Stimulated activated CD4-positive, alpha-beta T cell treated with anti-CD3 and anti-CD28 coated beads, TNF-alpha, amount 100 ng/mL, for 48 hours (primary cell): ENCODE results near the gene SEMA3B.
"Not testable (repeated sequence)": the region's sequence is repeated elsewhere in the genome, so short reads cannot be mapped to it uniquely, and the experiment has no call there.

ENCODE experiments used
- DNase-seq, 3 donors: peaks; one replicate each; pipeline ENCODE4 v3.0.0-alpha.2; 2020; ENCODE audit warnings: low read depth in 3 of 3

Gene SEMA3B

DNA sequence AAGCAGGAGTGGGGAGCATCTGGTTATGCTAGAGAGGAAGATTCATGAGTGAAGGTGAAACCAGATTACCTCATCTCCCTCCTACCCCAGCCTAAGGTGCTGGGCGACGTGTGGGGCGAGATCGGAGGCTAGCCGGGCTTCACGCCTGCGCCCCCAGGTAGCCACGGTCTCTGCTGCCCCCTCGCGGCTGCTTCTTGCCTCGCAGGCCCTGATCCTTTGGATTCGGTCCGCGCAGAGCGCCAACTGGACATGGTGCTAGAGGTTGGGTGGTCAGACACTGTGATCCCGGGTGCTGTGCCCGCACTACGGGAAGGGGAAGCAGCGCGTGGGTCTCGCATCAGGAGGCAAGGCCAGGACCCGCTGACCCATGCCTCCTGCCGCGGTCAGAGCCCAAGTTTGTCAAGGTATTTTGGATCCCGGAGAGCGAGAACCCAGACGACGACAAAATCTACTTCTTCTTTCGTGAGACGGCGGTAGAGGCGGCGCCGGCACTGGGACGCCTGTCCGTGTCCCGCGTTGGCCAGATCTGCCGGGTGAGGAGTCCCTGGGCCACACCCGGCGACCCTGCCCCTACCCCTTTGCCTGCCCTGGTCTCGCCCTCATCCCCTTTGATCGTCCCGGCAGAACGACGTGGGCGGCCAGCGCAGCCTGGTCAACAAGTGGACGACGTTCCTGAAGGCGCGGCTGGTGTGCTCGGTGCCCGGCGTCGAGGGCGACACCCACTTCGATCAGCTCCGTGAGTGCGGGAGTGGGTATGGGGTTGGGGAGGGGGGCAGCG is 4.2 kb downstream of the SEMA3B start:
- peak; percentile 78 to 89 (median 87) for DNase-seq

DNA sequence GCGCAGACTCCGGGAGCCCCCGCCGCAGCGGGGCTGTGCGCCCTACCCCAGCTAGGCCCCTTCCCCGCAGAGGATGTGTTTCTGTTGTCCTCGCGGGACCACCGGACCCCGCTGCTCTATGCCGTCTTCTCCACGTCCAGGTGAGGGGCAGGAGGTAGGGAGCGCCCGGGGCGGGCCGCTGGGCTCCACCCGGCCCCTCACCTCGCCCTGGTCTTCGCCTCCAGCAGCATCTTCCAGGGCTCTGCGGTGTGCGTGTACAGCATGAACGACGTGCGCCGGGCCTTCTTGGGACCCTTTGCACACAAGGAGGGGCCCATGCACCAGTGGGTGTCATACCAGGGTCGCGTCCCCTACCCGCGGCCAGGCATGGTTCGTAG is 4.7 kb downstream of the SEMA3B start:
- DNase-seq = no peak

DNA sequence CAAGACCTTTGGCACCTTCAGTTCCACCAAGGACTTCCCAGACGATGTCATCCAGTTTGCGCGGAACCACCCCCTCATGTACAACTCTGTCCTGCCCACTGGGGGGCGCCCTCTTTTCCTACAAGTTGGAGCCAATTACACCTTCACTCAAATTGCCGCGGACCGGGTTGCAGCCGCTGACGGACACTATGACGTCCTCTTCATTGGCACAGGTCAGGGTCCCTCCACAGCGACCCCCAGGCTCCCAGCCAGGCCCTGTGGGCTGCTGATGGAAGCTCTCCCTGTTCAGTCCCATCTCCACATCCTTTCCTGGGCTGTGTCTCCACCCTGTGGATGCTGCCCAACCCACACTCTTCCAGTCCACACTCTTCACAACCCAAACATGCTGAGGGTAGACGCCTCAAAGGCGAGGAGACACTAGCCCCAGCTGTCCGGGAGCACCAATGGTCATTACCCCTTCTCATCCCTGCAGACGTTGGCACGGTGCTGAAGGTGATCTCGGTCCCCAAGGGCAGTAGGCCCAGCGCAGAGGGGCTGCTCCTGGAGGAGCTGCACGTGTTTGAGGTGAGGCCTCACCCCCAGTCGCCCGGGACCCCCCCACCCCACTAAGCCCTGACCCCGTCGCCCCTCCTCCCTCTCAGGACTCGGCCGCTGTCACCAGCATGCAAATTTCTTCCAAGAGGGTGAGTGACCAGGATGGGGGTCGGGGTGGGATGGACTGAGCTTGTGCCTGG is 5.6 kb downstream of the SEMA3B start:
- peak; percentile 65 to 78 (median 77) for DNase-seq

- DNase-seq = no peak
Observed at GRCh38 chr3:50275141-50275995, 6.4 kb downstream of the SEMA3B start.

DNA sequence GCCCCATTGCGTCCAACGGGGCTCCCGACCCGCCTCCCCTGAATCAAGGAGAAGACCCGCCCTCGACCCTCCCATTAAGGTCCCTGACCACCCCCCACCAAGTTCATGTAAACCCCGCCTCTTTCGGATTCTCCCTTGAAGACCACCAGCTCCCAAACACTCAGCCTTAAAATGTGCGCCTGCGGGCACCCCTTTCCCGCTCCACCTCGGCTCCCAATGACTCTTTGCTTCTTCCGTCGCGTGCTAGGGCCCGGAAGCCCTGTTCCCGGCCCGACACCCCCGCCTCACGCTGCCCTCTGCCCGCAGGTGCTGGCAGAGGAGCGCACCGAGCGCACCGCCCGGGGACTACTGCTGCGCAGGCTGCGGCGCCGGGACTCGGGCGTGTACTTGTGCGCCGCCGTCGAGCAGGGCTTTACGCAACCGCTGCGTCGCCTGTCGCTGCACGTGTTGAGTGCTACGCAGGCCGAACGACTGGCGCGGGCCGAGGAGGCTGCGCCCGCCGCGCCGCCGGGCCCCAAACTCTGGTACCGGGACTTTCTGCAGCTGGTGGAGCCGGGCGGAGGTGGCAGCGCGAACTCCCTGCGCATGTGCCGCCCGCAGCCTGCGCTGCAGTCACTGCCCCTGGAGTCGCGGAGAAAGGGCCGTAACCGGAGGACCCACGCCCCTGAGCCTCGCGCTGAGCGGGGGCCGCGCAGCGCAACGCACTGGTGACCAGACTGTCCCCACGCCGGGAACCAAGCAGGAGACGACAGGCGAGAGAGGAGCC is 7.2 kb downstream of the SEMA3B start:
- peak in 1 of 3 donors; percentile 27 for DNase-seq

GRCh38 chr3:50276762-50277101 is 7.8 kb downstream of the SEMA3B start:
- no peak for DNase-seq

DNA sequence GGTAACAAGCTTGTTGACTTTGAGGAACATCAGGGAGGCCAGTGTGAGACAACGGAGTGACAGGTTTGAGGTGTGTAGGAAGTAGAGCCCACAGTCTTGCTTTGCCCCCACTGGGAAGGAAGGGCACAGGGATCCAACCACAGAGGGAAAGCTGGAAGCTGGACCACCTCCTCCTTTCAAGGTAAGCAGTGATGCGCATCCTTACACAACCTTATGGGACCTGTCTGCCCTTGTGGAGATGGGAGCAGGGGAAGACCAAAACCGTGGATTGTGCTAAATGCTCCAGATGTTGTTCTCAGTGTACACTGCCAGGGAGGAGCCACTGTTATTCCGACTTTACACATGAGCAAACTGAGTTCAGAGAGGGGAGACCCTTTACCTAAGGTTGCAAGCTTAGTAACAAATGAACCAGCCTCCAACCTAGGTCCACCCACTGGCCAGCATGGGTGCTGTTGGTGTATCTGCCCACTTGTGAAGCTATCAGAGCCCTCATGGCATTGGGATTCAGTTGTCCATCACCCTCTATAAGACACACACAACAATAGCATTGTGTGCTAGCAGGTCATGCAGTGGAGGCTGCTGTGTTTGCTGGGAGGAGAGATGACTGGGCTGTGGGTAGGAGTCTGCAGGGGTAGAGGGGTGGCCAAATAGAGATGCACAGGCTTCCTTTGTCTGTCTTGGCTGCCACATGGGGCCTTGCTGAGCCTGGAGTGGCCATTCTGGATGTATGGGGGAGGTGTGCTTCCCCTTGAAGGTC is 9.4 kb downstream of the SEMA3B start:
- DNase-seq = no peak

DNA sequence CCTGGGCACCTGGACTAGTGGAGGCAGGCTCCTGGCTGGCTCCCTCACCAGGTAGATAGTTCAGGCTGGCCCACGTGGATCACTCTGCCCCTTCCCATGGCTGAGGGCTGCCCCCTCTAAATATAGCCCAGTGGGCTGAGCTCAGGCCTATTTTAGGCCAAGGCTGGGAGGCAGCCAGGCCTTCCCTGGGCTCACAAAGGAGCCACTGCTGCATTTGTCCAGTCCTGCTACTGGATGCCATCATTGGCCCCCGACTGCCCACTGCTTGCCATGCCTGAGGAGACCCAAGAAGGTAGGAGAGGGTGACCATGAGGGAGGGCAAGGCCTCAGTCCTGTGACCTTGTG is 9.9 kb downstream of the SEMA3B start, which contains the start of gene LSMEM2:
Gene LSMEM2, plus strand, starts transcription at position 208 of the 345 bp plus-strand sequence. Its CDS starts 27 bp downstream, at position 235.
- DNase-seq = no peak

GRCh38 chr3:50279255-50280016 is 10.5 kb downstream of the SEMA3B start:
- DNase-seq = no peak

DNA sequence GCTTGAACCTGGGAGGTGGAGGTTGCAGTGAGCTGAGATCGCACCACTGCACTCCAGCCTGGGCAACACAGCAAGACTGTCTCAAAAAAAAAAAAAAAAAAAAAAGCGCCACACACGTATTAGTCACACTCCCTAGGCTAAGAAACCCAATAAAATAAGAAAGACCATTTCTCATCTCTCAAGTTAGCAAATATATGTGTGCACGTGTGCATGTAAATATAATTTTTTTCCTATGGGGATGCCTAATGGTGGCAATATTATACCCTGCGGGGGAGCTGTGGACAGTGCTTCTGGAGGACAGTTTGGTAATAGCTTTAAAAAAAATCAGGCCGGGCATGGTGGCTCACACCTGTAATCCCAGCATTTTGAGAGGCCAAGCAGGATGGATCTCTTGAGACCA is 15.2 kb downstream of the SEMA3B start:
- not testable (repeated sequence) for DNase-seq

DNA sequence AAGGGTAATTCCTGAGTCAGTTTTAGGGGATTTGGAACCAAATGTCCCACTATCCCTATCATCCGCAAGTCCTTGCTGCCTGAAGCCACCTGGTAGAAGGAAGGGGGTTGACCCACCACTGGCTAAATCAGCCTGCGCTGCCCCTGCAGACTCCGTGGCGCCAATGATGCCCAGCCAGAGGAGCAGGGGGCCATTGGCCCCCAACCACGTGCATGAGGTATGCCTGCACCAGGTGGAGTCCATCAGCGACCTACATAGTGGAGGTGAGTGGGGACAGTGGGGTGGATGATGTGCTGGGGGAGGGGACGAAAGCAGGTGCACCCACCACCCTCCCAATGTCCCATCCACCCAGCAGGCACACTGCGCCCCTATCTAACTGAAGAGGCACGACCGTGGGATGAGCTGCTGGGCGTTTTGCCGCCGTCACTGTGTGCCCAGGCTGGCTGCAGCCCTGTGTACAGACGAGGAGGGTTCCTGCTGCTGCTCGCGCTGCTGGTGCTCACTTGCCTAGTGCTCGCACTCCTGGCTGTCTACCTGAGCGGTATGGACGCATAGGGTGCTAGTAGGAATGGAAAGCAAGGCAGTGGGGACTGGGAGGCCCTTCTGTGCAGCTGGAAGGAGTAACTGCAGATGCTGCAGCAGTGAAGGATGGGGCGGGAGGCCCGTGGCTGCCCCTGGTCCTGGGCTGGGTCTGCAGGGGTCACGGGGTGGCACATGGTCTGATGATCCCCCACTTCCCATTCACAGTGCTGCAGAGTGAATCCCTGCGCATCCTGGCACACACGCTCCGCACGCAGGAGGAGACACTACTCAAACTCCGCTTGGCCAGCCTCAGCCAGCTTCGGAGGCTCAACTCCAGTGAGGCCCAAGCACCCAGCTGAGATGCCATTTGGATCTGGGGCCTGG is 17.6 kb downstream of the SEMA3B start:
- no peak for DNase-seq

GRCh38 chr3:50287262-50287661 is 18.3 kb downstream of the SEMA3B start:
- DNase-seq = no peak

DNA sequence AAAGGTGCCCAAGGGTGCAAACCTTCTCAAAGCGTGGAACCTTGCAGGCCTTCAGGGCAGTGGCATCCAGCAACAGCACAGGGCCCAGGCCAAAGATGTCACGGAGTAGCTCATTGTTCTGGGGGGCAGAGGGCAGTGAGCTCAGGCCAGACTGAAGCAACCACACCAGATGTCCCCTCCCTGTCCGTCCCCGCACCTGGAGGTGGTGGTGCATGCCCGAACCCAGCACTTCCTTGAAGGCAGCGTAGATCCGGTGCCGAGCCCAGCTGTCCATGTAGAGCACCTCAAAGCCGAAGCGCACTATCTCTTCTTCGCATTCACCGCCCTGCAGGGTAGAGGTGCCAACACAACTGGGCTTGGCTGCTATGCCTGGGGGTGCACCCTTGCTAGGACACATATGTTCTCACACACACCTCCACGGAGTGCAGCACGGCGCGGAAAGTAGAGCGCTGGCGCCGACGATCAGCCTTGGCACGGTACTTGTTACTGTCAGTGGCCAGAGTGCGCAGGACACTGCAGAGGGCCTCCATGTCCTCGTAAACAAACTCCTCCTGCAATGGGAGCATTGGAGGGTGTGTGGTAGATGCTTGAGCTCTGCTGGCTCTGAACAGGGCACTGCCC is 19.6 kb downstream of the SEMA3B start:
- no peak for DNase-seq

DNA sequence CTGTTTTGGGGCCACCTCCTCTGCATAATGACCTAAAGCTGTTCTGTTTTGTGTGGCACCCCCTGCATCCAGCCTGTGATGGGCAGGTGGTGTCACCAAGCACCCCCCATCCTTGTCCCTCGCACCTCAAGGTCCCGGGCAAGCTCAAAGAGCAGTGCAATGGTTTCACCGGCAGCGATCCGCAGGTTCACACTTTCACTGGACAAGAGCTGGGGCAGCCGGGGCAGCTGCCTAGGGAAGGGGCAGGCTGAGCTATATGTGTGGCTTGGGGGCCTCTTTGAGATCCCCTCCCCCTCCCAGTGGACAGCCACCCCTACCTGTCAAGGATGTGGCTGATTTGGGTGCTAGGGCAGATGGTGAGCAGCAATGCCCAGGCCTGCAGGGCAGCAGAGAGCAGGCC is 20.2 kb downstream of the SEMA3B start:
- DNase-seq = no peak

GRCh38 chr3:50290161-50290641 is 21.3 kb downstream of the SEMA3B start:
- DNase-seq = no peak

- peak; percentile 90 to 94 (median 91) for DNase-seq
Observed at GRCh38 chr3:50292159-50293078, 23.5 kb downstream of the SEMA3B start, which contains the start of gene IFRD2. Gene IFRD2 (minus strand): TSS chr3:50292429. CDS start chr3:50292274, 155 bp downstream.
